Endometrial microvascular endothelial cells (primary cell): Measurements from ENCODE around the gene LIMS2. TPM values are rescaled to one million over a fixed set of nuclear protein-coding genes. Genes with fewer than 3 reads are reported as not detected.

Experiments
- in situ Hi-C: cut with HindIII; loops from 2 replicates; pipeline ENCODE4 v1.10.0; 2017; ENCODE audit warnings: low sequenced_read_pairs, low pct_unique_long_range_greater_than_20kb; ENCODE audit errors: inconsistent ontology term
- total RNA-seq: library from RNA; depleted of rRNA; stranded (reverse); fragments of >200 nt; gene quantifications from one replicate; pipeline ENCODE4 v1.2.3, GENCODE V29; 2015; ENCODE audit errors: inconsistent ontology term

Gene LIMS2
- total RNA-seq, 1 donor from 2014 or later: 34.9 TPM

GRCh38 chr2:127650785-127651380 is 24.4 kb downstream of the LIMS2 start:
- in situ Hi-C loops: no loop called here

DNA sequence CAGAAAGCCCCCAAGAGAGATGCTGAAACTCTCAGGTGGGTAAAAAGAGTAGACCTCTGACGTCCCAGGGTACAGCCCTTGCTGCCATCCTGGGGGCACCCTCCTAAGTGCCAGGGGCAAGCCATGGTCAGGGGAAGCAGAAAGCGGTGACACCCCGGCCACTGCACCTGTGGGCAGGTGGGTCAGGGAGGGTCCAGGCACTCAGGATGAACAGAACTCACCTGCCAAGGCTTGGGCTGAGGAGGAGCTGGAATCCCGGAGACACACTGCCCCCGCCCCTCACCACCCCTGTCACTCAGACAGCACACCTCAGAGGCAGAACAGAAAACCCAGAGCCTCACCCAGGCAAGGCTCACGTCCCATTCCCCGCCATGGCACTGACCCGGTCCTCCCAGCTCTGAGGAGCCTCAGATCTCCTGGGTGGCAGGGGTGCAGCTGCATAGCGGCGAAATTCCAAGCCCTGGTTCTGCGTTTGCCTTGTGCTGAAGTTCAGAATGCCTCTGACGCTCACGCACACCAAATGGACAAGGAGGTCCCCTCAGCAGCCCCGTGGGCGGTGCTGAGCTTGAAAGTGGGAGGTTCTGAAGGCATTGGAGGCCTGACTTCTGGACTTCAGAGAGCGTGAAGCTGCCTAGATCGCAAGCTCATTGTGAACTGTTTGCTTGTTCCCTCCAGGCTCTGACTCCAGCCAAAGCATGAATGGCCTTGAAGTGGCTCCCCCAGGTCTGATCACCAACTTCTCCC is 25.1 kb downstream of the LIMS2 start:
- in situ Hi-C loops: no loop called here

DNA sequence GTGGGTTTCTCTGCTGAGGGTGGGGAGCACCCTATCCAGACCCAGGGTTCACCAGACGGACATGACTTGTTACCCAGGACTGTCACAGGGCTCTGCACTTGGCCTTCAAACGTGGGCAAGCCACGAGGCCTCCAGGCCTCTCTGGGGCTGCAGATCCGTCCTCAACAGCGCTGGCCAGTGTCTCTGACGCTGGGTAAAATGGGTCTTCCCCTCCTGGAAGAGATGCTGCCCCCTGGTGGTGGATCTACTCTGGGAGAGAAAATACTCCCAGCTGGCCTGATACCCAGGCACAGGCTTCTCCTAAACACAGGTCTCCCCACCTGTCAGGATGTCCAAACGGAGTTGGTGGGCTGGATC is 25.7 kb downstream of the LIMS2 start:
- in situ Hi-C loops: no loop called here

- in situ Hi-C loops: no loop called here
Measured at GRCh38 chr2:127649100-127649611, 26.2 kb downstream of the LIMS2 start.

DNA sequence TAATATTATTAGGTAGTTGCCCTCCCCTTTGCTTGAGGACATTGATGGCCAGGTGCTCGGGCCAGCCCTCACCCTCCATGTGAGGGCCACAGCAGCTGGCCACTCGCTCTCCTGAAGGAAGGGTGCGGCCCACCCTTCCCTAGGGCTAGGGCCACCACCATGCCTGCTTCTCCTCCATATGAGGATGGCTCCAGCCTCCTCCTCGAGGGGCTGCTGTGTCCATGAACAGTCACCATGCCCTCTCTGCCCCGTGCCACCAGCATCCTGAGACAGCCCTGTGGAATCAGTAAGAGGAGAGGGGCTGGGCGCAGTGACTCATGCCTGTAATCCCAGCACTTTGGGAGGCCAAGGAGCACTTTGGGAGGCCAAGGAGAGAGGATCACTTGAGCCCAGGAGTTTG is 27.0 kb downstream of the LIMS2 start:
- in situ Hi-C loops: no loop called here

DNA sequence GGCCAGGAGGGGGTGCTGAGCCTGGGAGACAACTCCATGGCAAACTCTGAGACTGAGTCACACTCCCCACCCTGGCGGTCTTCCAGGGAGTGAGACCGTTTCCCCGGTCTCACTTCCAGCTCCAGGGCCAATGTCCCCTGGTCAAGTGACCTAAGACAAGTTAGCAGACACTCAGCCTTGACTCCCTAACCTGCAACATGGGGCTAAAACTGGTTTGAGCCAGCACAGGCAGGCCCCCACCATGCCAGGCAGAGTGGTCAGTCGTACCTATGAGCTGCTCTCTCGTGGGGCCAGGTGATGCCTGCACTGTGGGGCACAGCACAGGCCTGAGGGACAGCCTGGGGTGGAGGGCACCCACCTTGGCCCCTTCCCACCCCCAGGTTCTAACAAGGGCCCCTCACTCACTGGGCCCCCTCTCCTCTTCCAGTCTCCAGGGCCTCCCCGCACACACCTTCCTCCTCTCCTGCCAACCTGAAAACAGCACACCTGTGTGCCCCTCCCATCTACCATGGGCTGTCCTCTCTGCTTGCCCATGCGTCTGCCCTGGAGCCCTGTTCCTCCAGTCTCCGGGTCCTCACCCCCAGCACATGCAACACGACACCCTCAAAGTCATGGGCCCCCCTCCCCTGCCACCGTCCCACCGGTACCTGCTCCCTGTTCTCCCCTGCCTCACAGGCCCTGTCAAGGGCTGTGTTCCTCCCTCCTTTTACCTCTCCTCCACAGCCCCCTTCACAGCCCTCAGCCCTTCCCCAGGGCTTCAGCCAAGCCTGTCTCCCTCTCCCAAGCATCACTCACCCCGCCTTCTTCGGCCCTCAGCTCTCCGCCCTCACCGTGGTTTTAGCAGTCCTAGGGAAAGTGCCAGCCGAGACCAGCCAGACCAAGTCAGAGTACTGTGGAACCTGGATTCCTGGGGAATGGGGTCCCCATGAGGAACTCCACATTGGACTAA is 27.8 kb downstream of the LIMS2 start:
- in situ Hi-C loops: no loop called here

DNA sequence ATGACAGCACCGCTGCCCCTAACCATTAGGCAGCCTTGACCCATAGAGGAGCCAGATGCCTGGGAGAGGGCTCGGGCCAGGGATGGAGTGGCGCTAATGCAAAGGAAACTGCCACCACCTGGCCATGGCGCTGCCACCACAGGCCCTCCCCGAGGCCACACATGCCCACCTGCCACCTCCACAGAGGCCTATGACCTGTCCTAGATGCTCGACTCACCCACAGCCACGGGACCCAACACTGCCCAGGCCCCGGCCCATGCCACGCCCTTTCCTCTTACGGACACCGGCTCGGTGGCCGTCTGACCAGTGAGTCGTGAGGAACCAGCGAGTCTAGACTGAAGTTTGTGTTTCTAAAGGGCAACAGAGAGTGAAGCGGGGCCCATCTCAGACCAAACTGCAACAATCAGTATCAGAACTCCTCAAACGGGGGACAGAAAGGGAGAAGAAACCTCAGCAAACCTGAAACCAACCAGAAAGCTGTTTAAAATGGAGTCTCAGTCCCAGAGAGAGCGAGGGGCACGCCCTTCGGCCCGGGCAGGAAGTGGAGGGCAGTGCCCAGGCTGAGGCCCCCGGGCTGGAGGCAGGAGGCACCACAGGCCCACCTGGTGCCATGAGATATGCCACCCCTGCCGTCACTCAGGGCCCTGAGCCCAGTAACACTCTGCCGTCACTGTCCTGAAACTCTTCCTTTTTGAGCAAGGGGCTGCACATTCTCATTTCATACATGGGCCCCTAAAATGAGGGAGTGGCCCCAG is 28.7 kb downstream of the LIMS2 start:
- in situ Hi-C loops: no loop called here

GRCh38 chr2:127645395-127646291 is 29.7 kb downstream of the LIMS2 start, which contains the start of gene GPR17:
Gene GPR17 (plus strand): TSS chr2:127646153. CDS start chr2:127650736, 4,583 bp downstream.
- in situ Hi-C loops: no loop called here

DNA sequence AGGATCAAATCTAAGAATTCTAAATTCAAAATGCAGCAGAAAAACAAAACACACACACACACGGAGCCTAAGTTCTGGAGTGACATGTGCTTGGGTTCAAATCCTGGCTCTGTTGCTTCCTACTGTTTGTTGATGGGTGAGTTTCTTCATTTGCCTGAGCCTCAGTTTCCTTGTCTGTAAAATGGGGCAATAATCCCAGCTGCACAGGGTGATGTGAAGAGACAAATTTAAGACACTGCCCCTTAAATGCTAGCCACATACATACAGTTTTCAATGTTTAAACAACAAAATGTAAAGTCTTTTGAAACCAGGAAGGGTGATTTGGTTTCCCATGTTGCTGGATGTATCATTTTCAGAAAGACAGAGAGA is 30.3 kb downstream of the LIMS2 start:
- in situ Hi-C loops: no loop called here

DNA sequence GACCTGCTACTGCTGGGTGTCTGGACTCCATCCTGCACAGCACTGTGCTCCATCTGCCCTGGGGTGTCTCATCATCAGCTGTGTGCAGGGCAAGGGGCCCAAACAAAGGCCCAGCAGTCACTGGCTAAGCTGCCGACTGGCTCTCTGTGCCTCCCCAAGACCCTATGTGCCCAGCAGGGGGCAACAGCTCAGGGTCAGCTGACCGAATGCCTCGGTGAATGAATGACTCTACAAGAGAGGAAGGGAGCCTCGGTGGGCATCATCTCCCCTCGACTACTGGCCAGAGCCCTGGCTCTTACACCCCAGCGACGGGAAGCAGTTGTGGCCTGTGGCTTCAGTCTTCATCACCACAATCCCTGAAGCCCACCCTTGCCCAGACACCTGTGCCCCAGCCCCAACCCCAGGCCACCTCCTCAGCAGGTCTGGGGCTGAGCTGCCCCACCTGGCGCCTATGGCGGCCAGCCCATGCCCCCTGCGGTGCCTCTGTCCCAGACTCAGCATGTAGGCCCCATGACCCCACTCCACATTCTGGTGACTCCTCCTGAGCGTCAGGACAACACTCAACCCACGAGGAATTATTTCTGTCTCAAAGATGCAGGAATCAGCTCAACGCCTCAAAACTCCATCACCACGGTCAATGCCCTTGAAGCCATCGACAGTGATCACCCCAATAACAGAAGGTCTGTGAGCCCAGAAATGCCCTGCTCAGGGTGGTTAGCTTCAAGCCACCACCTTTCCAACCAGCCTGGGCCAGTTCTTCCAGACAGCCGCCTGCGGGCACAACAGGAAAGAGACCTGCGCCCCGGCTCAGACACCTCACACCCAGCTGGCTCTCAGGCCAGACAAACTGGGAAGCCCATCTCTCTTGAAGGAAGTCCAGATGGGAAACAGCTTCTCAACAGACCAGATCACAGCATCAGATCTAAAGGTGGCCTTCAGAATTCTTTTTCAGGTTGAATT is 31.0 kb downstream of the LIMS2 start:
- in situ Hi-C loops: no loop called here

- in situ Hi-C loops: no loop called here
Measured at GRCh38 chr2:127643439-127644065, 31.8 kb downstream of the LIMS2 start.

DNA sequence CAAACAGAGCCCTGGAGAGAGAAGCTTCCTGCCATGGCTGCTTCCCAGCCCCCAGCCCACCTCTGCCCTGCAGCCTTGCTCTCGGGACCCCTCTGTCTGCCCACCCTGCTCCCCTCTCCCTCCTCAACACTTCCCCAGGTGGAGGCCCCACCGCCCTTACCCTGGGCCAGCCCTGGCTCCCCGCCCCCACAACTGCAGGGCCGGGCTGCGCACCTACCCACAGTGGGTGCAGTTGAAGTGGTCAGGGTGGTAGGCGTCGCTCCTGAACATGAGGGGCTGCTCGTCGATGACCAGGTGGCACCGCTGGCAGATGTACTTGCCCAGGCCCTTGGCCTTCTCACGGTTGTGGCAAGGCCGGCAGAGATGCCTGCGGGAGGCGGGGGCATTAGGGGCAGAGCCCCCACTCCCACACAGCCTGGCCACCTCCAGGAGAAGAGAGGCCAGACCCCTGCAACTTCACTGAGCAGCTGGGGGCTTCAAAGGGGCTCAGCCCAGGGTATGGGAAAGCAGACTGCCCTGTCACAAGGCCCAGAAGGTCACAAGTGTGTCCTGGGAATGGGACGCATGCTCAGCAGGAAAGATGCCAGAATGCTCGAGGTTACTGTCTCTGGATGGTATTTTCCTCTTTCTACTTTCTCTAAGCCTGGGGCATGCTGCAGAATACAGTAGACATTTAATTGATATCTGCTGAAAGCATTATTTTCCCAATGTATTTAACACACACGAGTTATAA is 32.5 kb downstream of the LIMS2 start:
- in situ Hi-C loops: no loop called here

DNA sequence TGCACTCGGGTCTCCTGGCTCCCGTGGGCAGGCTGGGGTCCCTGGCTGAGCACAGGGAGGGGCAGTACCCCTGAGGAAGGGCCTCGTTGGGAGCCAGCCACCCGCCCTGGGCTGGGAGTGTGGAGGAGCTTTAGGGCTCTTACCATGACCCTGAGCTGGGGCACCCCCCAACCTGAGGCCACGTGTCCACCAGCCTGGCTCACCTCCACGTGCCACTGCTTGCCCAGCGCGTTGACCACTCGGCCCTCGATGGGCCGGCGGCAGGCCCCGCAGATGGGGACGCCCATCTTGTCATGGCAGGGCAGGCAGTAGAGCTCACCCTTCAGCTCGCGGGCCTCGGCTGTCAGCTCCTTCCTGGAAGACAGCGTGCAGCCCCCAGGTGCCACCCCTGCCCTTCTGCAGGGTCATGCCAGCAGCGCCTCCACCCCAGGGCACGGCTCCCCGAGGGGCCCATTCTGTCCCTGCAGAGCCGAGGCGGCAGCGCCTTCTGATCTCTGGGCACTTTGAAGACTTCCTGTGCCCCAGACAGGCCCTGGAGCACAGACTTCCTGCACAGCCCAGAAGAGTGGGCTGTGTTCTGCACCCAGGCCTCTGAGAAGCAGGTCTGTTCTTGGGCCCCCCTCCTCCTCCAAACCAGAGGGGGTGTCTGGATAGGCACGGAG is 33.4 kb downstream of the LIMS2 start:
- in situ Hi-C loops: no loop called here

GRCh38 chr2:127641133-127641532 is 34.2 kb downstream of the LIMS2 start:
- in situ Hi-C loops: no loop called here
